Activated naive CD8-positive, alpha-beta T cell (primary cell): ENCODE measurements around the gene TLE2.
"Not testable (repeated sequence)": the region's sequence is repeated elsewhere in the genome, so short reads cannot be mapped to it uniquely, and the experiment has no call there.

Experiments used
- H3K27ac Mint-ChIP-seq: one replicate; pipeline ENCODE4 v1.8.0; 2021; ENCODE audit warnings: mixed read lengths
- H3K27me3 Mint-ChIP-seq: one replicate; pipeline ENCODE4 v1.8.0; 2021; ENCODE audit warnings: mixed read lengths
- H3K36me3 Mint-ChIP-seq: one replicate; pipeline ENCODE4 v1.8.0; 2021; ENCODE audit warnings: mixed read lengths
- H3K4me1 Mint-ChIP-seq: one replicate; pipeline ENCODE4 v1.8.0; 2021; ENCODE audit warnings: low read depth, mixed read lengths
- H3K4me3 Mint-ChIP-seq: one replicate; pipeline ENCODE4 v1.8.0; 2021; ENCODE audit warnings: mild to moderate bottlenecking, mixed read lengths
- H3K9me3 Mint-ChIP-seq: one replicate; pipeline ENCODE4 v1.8.0; 2021; ENCODE audit warnings: low read depth, mixed read lengths

TLE2 gene

GRCh38 chr19:3046698-3047495 lies 17.8 kb upstream of the TLE2 start:
- H3K27ac Mint-ChIP-seq, result no peak overlapping the region
- H3K9me3 Mint-ChIP-seq, result no peaks in the 10 kb centered on the region
- H3K4me3 Mint-ChIP-seq, result peak overlapping the region; percentile 27
- H3K36me3 Mint-ChIP-seq, result no peaks in the 10 kb centered on the region
- H3K4me1 Mint-ChIP-seq, result peaks cover 19% of the 10 kb centered on the region
- H3K27me3 Mint-ChIP-seq, result no peaks in the 10 kb centered on the region

DNA sequence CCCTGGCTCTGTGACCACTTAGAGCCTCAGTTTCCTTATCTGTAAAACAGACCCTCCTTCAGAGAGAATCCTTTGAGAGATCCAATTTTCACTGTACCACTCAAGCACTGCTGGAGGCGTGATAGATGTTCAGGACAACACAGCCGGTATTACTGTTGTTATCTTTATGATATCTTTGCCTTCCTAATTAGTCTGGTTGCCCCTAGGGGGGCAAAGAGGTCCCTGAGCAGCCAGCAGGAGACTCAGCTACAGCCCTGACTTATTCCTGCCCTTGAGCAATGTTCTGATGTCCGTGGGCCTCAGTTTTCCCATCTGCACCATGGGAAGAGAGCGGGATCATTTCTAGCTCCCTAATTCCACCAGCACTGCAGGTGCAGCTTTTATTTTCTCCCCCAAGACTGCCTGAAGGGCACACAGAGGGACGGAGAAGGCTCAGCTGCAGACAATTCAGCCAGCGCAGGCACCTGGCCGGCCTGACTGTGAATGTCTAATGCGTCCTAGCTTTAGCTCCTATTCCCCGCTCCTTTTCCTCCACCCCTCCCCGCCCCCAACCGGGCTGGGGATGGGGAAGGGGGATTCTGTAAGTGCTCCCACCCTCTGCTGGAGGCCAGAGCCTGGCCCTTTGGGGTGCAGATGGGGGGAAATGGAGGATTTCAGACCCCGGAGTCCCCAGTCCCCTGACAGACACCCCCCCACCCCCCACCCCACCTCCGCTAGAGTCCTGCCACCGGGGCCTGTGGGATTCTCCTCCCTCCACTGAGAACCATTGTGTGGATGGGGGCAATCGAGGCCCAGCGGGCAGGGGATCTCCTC lies 17.0 kb upstream of the TLE2 start:
- Mint-ChIP-seq H3K4me3 (peak overlapping the region; percentile 58), H3K9me3 (no peaks in the 10 kb centered on the region), H3K27ac (no peak overlapping the region), H3K4me1 (peaks cover 19% of the 10 kb centered on the region), H3K27me3 (no peaks in the 10 kb centered on the region), H3K36me3 (no peaks in the 10 kb centered on the region)

DNA sequence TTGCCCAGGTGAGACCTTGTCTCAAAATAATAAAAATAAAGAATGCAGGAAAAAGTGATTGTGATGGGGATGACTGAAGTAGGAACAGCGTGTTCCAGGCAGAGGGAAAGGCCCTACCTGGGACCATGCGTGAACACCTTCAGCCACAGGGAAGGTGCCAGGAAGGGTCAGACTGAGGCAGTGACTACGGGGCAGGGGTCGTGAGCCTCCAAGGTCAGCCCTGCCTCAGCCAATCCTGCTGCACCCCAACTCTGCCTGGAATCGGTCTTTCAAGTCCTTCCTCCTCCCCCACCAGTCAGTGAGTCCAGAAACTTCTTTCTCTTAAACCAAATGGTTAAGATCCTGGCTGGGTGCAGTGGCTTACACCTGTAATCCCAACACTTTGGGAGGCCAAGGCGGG lies 16.1 kb upstream of the TLE2 start:
- Mint-ChIP-seq H3K4me3 (no peak overlapping the region), H3K9me3 (no peaks in the 10 kb centered on the region), H3K36me3 (no peaks in the 10 kb centered on the region), H3K4me1 (peaks cover 19% of the 10 kb centered on the region), H3K27ac (peak overlapping the region; percentile 10), H3K27me3 (no peaks in the 10 kb centered on the region)

- Mint-ChIP-seq H3K4me1 (peaks cover 20% of the 10 kb centered on the region), H3K27ac (no peak overlapping the region), H3K9me3 (no peaks in the 10 kb centered on the region), H3K27me3 (no peaks in the 10 kb centered on the region), H3K36me3 (no peaks in the 10 kb centered on the region), H3K4me3 (peak overlapping the region; percentile 40)
Measured at GRCh38 chr19:3042621-3043267, 13.7 kb upstream of the TLE2 start.

- no peak overlapping the region for H3K27ac Mint-ChIP-seq
- H3K9me3 Mint-ChIP-seq, result no peaks in the 10 kb centered on the region
- H3K4me1 Mint-ChIP-seq, result peaks cover 16% of the 10 kb centered on the region
Measured at GRCh38 chr19:3041761-3042620, 12.9 kb upstream of the TLE2 start.

GRCh38 chr19:3041327-3041726 lies 12.2 kb upstream of the TLE2 start:
- Mint-ChIP-seq H3K9me3 (no peaks in the 10 kb centered on the region), H3K36me3 (no peaks in the 10 kb centered on the region), H3K4me3 (no peak overlapping the region), H3K27ac (no peak overlapping the region), H3K27me3 (no peaks in the 10 kb centered on the region), H3K4me1 (peaks cover 16% of the 10 kb centered on the region)

More at GRCh38 chr19:3041761-3042620, 12.9 kb upstream of the TLE2 start:
- no peaks in the 10 kb centered on the region for H3K27me3 Mint-ChIP-seq
- peak overlapping the region; percentile 40 for H3K4me3 Mint-ChIP-seq
- H3K36me3 Mint-ChIP-seq, result no peaks in the 10 kb centered on the region

DNA sequence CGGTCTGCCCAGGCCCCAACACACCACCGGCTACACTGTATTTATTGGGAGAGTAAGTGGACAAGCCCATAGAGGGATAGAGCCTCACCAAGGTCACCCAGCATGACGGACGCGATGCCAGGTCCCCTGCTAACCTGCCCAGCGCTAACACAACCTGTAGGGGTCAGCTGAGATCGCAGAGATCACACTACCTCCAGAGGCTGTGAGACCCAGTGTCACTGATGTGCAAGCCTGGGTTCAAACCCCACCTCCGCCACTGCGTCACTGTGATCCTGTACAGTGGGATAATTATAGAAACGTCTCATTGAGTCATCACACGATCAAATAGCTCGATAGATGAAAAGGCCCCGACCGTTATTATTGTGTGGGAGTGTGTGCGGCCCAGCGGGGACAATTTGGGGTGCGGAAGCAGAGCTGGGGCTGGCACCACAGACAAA lies 10.6 kb upstream of the TLE2 start:
- Mint-ChIP-seq H3K4me3 (no peak overlapping the region), H3K27ac (no peak overlapping the region), H3K9me3 (no peaks in the 10 kb centered on the region), H3K4me1 (peaks cover 24% of the 10 kb centered on the region), H3K36me3 (no peaks in the 10 kb centered on the region), H3K27me3 (no peaks in the 10 kb centered on the region)

GRCh38 chr19:3039125-3039524 lies 10.0 kb upstream of the TLE2 start:
- no peak overlapping the region for H3K4me3 Mint-ChIP-seq
- H3K27ac Mint-ChIP-seq, result no peak overlapping the region
- peaks cover 27% of the 10 kb centered on the region for H3K4me1 Mint-ChIP-seq

DNA sequence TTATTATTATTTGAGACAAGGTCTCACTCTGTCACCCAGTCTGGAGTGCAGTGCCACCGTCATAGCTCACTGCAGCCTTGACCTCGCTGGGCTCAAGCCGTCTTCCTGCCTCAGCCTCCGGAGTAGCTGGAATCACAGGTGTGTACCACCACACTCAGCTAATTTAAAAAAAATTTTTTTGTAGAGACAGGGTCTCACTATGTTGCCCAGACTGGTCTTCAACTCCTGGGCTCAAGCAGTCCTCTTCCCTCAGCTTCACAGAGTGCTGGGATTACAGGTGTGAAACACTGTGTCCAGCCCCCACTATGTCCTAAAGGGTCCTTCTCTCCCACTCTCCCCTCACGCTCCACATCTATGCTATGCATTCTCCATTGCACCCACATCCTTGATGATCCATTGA lies 9.1 kb upstream of the TLE2 start:
- H3K4me3 Mint-ChIP-seq, result no peak overlapping the region
- no peaks in the 10 kb centered on the region for H3K36me3 Mint-ChIP-seq
- no peaks in the 10 kb centered on the region for H3K27me3 Mint-ChIP-seq
- H3K4me1 Mint-ChIP-seq, result peaks cover 27% of the 10 kb centered on the region
- H3K9me3 Mint-ChIP-seq, result no peaks in the 10 kb centered on the region
- H3K27ac Mint-ChIP-seq, result no peak overlapping the region

More at GRCh38 chr19:3039125-3039524, 10.0 kb upstream of the TLE2 start:
- Mint-ChIP-seq H3K9me3 (no peaks in the 10 kb centered on the region), H3K27me3 (no peaks in the 10 kb centered on the region), H3K36me3 (no peaks in the 10 kb centered on the region)

GRCh38 chr19:3036977-3037544 lies 8.0 kb upstream of the TLE2 start:
- H3K27me3 Mint-ChIP-seq, result not testable (repeated sequence)
- peaks cover 23% of the 10 kb centered on the region for H3K4me1 Mint-ChIP-seq

GRCh38 chr19:3036119-3036976 lies 7.3 kb upstream of the TLE2 start:
- Mint-ChIP-seq H3K36me3 (no peaks in the 10 kb centered on the region), H3K27me3 (no peaks in the 10 kb centered on the region), H3K4me3 (peak overlapping the region; percentile 91), H3K27ac (peak overlapping the region; percentile 94), H3K9me3 (no peaks in the 10 kb centered on the region), H3K4me1 (peaks cover 23% of the 10 kb centered on the region)

More at GRCh38 chr19:3036977-3037544, 8.0 kb upstream of the TLE2 start:
- peak overlapping the region; percentile 91 for H3K4me3 Mint-ChIP-seq
- H3K36me3 Mint-ChIP-seq, H3K9me3 Mint-ChIP-seq, H3K27ac Mint-ChIP-seq: not testable (repeated sequence)

GRCh38 chr19:3035542-3036118 lies 6.5 kb upstream of the TLE2 start:
- Mint-ChIP-seq H3K4me3 (peak overlapping the region; percentile 91), H3K27ac (peak overlapping the region; percentile 94), H3K9me3 (no peaks in the 10 kb centered on the region), H3K27me3 (no peaks in the 10 kb centered on the region), H3K4me1 (peaks cover 23% of the 10 kb centered on the region), H3K36me3 (no peaks in the 10 kb centered on the region)
